GM04503 (cell line): ENCODE measurements around the gene KIF5B.
"Not testable (repeated sequence)": the region's sequence is repeated elsewhere in the genome, so short reads cannot be mapped to it uniquely, and the experiment has no call there.

Experiments used
- DNase-seq: peaks from one replicate; pipeline ENCODE4 v3.0.0-alpha.2; 2012; ENCODE audit warnings: low read depth

Gene KIF5B

GRCh38 chr10:32059472-32059871 is 3.2 kb upstream of the KIF5B start:
- no peak for DNase-seq

- DNase-seq: no peak
These were observed 779 bp upstream of the KIF5B start for GRCh38 chr10:32057036-32057372.

DNA sequence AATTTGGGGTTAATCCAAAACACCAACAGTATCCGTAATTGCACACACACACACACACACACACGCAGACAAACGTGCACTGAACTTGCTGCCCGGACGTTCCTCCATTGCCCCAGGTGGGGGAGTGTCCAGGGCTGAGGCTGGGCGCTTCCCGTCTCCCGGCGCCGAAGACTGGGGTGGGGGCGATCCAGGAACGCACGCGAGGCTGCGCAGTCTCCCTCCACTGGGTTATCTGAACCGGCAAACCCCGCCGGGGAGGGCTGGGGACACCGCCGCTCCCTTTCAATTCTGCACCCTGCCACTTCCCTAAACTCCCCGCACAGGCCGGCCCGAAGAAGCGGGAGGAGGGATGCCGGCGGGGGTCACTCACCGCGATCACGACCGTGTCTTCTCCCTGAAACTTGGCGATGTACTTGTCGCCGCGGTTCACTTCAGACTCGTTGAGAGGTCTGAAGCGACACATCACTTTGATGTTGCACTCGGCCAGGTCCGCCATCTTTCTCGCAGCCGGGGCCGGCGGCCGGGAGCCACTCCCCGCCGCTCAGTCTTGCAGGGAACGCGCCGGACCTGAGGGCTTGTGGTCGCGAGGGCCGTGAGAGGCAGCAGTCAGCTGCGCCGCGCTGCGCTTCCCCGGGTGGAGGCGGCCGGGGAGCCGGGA is 618 bp downstream of the KIF5B start:
- no peak for DNase-seq

- DNase-seq: no peak
These were observed 2.1 kb downstream of the KIF5B start for GRCh38 chr10:32054094-32054493.

DNA sequence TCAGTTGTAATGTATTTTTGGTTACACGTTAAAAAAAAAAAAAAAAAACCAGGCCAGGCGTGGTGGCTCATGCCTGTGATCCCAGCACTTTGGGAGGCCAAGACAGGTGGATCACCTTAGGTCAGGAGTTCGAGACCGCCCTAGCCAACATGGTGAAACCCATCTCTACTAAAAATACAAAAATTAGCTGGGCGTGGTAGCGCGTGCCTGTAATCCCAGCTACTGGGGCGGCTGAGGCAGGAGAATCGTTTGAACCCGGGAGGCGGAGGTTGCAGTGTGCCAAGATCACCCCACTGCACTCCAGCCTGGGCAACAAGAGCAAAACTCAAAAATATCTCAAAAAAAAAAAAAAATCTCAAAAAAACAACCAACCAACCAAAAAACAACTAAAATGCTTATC is 2.8 kb downstream of the KIF5B start:
- not testable (repeated sequence) for DNase-seq

GRCh38 chr10:32051926-32052325 is 4.3 kb downstream of the KIF5B start:
- DNase-seq: no peak

GRCh38 chr10:32050177-32050576 is 6.0 kb downstream of the KIF5B start:
- DNase-seq: no peak

- no peak for DNase-seq
These were observed 7.1 kb downstream of the KIF5B start for GRCh38 chr10:32049113-32049512.

DNA sequence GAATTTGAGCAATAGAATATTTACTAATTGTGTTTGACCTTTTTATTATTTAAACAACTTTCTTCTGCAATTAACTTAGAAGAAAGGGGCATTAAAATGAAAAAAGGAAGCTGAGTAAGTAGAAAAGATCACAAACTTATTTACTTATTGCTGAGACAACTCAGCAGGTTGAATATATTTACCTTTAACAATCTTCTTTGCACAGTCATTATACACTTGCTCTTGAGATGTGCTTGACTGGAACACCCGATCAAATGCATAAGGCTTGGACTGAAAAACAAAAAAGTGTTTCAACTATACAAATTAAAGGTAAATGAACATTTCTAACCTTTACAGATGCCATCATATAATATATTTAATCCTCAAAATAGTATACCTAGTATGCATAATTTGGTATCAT is 7.9 kb downstream of the KIF5B start:
- DNase-seq: no peak

GRCh38 chr10:32047881-32048280 is 8.3 kb downstream of the KIF5B start:
- DNase-seq: no peak

GRCh38 chr10:32046151-32046550 is 10.1 kb downstream of the KIF5B start:
- DNase-seq: no peak

- DNase-seq: not testable (repeated sequence)
These were observed 13.5 kb downstream of the KIF5B start for GRCh38 chr10:32042730-32043129.

GRCh38 chr10:32041290-32042028 is 14.8 kb downstream of the KIF5B start:
- no peak for DNase-seq

DNA sequence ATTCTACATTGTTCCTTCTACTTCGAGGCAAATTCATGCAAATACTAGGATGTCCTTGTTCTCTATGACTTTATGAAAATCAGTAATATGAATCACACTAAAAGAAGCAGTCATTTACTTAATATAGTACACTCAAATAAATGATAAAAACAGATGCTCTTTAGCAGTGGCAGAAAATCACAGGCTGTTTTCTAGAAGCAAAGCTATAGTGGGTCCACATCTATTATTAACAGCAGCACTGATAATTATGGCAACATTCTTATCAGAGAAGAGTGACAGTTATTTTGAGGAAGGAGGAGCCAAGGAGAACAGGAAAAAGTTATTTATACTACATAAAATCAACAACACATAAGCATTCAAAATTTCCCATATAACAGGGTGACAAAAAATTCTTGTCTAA is 16.5 kb downstream of the KIF5B start:
- DNase-seq: no peak

DNA sequence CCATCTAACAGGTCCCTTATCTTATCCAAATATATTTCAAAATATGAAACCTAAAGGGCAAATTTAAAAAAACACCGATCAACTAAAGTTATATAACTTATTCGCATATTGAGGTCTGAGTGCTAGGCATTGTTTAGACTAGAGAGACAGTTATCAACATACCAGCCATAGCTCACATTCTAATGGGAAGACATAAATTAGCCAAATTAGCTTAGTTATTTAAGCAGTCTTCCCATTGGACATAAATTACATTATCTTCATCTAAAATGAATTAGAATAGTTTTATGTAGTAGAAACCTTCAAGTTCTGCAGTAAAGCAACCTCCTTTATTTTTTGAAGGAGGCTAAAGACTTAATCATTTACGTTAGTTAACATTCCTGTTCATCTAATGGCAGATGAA is 17.4 kb downstream of the KIF5B start:
- DNase-seq: no peak

GRCh38 chr10:32036922-32037321 is 19.3 kb downstream of the KIF5B start:
- no peak for DNase-seq

GRCh38 chr10:32035038-32035437 is 21.2 kb downstream of the KIF5B start:
- DNase-seq: no peak

GRCh38 chr10:32033171-32033570 is 23.1 kb downstream of the KIF5B start:
- no peak for DNase-seq

GRCh38 chr10:32031920-32032319 is 24.3 kb downstream of the KIF5B start:
- DNase-seq: no peak

GRCh38 chr10:32031424-32031823 is 24.8 kb downstream of the KIF5B start:
- DNase-seq: no peak

DNA sequence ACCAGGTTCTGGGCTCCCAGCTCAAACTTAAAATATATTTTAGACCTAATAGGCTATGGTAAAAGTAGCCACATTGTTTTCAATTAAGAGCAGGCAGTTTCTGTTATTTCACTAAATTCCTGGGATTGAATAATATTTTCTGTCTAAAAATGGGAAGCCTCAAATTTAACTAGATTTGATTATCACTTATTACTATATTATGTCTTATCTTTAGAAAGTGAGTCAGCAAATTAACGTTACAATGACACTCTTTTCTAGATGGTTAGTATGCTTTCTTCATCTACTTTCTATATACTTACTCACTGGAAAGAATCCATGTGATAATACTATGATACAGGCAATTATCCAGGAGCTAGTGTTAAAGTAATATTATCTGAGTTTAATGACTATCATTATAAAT is 27.5 kb downstream of the KIF5B start:
- DNase-seq: no peak

DNA sequence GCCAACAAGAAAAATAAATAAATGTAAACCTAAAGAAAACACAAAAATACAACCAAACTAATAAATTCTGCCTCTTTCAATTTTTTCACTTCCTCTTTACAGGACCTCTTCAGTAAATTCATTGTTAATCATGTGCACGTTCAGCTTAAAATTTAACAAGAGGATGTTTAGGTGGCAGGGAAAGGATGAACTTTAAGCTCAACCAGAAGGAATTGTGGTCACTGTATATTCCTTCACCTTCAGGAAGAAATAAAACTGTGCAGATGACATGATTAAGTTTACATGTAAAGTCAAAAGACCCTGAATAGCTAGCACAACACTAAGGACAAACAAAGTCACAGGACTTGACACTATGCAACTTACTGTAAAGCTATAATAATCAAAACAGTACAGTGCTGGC is 33.0 kb downstream of the KIF5B start:
- DNase-seq: no peak

- no peak for DNase-seq
These were observed 39.2 kb downstream of the KIF5B start for GRCh38 chr10:32017044-32017443.

DNA sequence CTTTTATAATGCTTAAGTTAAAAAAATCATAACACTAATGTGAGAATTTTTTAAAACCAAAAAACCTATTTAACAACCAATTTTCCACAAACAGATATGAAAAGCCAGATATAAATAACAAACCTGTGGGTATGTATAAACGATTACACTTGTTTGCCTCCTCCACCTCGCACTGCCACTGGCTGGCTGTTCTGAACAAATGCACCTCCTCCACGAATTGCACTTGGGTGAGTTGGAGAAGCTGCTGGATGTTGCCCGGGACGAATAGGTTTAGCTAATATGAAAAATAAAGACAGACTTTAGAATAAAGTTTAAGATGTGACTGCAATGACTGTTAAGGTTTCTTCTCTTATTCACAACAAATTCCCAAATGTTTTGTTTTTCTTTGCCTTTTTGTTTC is 40.8 kb downstream of the KIF5B start:
- DNase-seq: no peak
